GF-D8 (cell line): Measurements from ENCODE around the gene MLXIP.
"Not testable (repeated sequence)": the region's sequence is repeated elsewhere in the genome, so short reads cannot be mapped to it uniquely, and the experiment has no call there.

ENCODE experiments used
- DNase-seq: peaks from one replicate; lab custom pipeline; 2025; lab: John Stamatoyannopoulos, UW

MLXIP gene, protein sequence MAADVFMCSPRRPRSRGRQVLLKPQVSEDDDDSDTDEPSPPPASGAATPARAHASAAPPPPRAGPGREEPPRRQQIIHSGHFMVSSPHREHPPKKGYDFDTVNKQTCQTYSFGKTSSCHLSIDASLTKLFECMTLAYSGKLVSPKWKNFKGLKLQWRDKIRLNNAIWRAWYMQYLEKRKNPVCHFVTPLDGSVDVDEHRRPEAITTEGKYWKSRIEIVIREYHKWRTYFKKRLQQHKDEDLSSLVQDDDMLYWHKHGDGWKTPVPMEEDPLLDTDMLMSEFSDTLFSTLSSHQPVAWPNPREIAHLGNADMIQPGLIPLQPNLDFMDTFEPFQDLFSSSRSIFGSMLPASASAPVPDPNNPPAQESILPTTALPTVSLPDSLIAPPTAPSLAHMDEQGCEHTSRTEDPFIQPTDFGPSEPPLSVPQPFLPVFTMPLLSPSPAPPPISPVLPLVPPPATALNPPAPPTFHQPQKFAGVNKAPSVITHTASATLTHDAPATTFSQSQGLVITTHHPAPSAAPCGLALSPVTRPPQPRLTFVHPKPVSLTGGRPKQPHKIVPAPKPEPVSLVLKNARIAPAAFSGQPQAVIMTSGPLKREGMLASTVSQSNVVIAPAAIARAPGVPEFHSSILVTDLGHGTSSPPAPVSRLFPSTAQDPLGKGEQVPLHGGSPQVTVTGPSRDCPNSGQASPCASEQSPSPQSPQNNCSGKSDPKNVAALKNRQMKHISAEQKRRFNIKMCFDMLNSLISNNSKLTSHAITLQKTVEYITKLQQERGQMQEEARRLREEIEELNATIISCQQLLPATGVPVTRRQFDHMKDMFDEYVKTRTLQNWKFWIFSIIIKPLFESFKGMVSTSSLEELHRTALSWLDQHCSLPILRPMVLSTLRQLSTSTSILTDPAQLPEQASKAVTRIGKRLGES

DNA sequence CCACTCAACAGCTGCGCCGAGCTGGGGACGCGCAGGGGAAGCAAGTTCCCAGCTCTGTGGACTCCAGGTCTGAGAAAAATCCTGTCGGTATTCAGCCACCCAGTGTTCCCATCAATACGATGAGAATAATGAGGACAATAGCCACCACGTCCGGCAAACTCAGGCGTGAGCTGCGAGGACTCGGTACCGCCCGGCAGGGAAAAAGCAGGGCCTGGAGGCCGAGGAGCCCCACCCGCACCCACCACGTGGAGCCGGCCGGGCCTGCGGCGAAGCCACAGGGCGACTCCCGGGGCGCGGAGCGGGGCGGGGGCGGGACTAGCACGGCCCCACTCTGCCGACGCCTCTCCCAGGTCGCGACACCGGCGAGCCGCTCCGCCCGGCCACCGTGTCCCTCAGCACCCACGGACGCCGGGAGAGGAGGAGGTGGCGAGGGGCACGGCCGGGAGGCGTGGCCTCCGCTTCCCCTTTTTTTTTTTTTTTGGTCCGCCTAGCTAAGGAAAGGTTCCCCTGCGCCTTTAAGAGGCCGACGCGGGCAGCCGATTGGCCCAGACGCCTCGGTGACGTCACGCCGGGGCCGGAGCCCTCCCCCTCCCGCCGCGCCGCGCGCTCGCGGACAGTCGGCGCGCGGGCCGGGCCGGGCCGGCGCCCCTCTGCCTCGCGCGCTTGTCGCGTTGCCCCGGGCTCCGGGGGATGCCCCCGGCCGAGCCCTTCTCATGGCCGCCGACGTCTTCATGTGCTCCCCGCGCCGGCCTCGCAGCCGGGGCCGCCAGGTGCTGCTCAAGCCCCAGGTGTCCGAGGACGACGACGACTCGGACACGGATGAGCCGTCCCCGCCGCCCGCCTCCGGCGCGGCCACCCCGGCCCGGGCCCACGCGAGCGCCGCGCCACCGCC lies at the start of gene MLXIP:
TSS of gene MLXIP (plus strand) at position 616 of the 892 bp plus-strand sequence. CDS start at position 714, 98 bp downstream.
- peak; percentile 85 for DNase-seq

DNA sequence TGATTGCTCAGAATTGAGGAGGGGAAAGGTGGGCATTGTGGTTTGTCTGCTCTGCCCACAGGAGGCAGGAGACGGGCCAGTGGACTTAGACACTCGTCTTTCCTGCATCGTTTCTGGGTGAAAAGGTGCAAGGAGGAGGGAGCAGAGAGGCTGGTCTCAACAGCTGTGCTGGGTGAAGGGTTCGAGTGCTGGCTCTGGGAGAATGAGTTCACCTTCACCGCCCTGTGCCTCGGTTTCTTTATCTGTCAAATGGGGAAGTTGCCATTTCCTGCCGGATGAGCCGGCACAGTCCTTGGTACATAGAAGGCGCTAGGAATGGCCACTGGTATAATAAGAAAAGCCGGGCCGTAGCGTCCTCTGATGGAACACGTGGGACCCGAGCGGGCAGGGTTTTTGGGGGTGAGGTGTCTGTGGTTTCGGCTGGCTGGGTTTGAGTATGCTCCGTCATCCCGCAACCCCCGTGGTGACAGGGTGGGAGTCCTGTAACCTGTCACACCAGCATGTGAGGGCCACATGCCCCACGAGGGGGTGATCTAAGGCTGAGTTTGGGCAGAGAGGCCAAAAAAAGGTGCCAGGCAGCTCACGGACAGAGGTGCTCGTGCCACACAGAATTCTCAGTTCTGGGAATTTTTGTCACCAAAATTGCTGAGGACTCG lies 49.5 kb upstream of the MLXIP start:
- no peak for DNase-seq

DNA sequence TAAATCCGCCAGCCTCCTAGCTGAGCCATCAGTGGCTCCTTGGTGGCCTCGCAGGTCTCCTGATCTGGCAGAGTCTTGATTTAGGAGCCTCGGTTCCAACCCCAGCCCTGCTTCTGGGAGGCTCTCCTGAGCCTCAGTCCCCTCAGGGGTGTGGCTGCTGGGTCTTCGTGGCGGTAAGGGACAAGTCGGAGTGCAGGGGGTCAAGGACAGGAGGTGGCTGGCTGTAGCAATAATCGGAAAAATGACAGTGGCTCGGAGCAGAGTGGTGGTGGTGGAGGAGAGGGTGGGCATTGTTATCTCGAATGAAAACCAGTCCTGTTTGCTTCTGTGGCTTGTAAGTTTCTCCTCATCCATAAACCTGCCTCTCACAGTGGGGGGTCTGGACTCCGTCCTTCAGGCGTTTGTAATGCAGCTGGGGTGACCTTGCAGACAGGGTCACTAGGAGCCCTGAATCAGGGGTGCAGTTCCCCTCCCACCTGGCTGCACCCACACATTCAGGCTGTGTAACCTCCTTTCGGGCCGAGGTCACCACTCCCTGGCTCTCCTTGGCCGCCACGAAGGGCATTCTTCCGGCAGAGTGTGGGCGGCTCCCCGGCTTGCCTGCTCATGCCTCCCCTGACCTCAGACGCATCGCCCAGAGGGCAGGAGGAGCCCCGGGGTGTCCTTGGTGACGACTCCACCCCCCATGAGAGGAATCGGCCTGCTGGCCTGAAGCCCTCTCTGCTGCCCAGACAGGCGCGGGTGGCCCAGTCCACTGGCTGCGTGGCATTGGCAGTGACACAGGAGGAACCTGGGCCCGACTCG lies 48.7 kb upstream of the MLXIP start:
- DNase-seq: no peak

DNA sequence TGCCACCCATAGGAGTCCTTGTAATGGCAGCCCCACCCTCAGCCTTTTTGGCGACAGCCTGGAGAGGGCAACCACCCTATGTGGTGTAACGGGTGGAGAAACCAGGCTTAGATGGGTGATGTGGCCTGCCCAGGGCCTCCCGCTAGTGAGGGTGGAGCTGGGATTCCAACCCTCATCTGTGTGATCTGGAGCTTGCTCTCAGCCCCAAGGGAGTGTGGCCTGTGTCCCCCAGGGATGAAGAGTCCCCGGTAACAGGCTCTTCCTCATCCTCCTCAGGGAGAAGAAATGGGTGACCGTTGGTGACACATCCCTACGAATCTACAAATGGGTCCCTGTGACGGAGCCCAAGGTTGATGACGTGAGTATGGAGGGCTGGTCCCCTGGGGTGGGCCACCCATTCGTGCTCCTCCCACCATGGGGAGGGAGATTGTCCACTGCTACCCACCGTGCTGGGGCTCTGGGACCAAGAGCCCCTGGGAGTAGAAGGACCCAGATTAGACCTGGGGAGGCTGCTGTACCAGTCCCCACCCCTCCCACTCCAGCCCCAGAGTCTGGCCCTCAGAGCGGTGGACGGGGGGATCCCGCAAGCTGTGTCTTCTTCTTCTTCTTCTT lies 48.0 kb upstream of the MLXIP start:
- DNase-seq: no peak

DNA sequence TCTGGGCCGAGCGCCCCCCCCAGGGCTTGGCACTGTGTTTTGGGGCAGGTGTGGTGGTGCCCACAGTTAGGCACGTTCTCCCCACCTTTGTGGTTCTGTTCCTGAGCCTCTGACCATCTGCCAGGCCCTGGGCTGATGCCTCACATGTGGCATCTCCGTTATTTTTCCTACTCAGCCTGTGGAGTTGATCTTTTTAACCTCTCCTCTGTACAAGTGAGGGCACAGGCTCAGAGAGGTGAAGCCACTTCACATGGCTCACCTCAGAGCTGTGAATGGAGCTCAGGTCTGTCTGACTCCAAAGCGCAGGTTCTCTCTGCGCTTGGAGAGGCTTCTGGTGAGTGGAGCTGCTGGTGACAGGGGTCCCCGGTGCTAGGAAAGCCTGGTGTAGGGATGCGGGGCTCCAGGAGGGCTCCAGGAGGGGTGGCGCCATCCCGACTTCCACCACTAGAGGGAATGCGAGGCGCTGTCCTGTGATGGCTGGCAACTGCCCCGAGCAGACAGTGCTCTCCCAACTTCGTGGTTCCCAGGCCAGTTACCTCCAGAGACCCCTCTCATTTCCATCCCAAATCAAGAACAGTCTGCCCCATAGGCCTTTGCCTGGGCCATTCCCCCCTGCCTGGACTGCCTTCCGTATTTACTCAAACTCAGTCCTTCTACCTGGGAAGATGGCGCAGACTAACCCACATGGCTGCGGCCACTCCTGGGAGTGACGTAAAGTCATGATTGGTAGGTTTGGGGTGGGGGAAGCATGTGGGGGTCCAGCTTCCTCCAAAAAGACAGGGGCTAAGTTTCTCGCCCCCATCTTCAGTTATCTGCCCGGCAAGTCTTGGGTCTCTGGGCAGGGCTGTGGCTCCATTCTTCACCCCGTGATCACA lies 47.0 kb upstream of the MLXIP start:
- no peak for DNase-seq

DNA sequence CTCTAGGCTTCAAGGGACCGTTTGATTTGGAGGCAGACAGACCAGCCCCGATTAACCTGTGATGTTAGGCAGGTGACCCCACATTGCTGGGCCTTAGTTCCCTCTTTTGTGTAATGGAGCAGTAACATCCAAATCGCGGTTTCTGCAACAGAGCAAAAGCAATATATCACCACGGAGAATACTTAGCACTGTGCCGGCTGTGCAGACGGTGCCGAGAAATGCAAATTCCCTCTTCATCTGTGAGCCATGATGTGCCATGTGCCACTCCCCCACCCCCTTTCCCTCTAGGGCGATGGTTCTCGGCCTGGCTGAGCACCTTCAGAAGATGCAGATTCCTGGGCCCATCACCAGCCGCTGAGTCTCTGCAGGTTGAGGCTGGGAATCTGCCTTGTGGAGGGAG lies 46.0 kb upstream of the MLXIP start:
- DNase-seq: no peak

DNA sequence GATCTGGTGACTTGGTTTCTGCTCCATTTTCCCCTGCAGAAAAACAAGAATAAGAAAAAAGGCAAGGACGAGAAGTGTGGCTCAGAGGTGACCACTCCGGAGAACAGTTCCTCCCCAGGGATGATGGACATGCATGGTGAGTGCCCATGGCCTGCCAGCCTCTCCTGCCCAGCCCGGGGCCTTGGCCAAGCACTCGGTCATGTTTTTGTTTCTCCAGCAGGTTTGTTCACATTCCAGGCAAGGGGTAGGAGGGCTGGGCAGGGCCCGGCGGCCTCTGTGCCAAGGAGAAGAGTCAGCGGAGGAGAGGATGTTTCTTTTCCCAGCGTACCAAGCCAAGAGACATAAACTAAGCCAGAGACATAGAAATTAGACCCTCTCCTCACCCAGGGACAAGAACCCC lies 43.3 kb upstream of the MLXIP start:
- DNase-seq: no peak

DNA sequence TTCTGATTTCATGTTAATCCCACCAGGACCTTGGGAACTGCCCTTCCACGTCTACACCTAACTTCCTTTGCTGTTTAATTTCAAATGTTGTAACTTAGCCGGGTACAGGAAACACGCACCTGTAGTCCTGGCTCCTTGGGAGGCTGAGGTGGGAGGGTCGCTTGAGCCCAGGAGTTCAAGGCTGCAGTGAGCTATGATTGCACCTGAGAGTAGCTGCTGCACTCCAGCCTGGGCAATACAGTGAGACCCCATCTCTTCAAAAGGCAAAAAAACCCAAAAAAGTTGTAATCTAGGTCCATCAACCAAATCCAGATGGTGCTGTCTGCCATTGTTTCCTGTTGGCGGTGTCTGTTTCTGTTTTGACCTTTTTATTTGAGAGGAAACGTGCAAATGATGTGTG lies 42.4 kb upstream of the MLXIP start:
- no peak for DNase-seq

DNA sequence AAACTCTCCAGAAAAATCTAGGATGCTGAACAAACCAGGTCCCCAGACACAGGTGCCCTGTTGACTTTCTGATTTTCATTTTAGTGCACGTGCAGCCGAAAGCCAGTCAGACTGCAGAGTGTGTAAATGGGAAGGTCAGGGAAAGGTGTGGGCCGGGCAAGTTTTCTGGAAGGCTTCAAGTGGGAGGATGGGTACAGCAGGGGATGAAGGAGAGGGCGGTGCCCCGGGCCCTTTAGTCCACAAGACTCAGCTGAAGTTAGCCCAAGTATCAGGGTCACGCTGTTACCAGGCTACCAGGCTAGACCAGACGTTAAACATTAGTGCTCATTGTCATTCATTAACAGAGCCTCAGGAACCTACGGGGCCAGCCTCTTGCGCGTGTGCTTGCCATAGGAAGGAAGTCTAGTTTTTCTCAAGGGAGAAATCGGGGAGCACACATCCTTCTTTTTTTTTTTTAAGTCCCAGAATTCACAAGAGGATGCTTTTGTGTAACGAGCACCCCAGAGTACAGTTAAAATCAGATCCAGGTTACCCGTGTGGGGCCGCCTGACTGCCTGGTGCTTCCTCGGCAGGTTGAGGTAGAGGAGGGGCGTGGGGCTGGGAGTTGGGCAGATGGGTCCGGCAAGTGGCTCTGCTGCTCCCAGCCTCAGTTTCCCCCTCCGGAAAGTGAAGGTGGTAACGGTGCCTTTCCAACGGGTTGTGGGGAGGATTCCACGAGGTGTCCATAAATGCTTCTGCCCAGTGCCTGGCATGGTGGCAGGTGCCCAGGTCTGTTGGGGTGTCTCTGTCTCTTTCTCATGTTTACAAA lies 37.8 kb upstream of the MLXIP start:
- DNase-seq: no peak

DNA sequence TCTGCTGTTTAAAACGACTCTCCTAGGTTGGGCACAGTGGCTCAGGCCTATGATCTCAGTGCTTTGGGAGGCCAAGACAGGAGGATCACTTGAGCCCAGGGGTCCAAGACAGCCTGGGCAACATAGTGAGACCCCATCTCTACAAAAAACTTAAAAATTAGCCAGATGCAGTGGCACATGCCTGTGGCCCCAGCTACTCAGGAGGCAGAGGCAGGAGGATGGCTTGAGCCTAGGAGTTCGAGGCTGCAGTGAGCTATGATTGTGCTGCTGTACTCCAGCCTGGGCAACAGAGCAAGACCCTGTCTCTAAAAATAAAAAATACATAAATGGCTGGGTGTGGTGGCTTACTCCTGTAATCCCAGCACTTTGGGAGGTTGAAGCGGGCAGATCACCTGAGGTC lies 37.1 kb upstream of the MLXIP start:
- DNase-seq: not testable (repeated sequence)

DNA sequence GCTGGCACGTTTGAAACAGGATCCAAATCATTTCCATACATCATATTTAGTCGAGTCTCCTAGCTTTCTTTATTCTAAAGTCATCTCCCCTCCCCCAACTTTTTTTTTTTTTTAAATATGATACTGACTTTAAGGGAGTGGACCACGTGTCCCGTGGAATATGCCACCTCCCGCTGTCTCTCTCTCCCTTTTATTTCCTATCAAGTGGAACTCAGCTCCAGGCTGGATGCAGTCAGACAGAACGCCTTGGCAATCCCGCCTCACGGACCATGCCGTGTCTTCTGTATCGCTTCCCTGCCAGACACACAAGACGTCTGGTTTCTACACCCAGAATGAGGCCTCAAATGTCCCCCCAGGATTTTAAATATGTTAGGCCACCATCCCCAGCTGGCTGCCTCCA lies 35.6 kb upstream of the MLXIP start:
- no peak for DNase-seq

DNA sequence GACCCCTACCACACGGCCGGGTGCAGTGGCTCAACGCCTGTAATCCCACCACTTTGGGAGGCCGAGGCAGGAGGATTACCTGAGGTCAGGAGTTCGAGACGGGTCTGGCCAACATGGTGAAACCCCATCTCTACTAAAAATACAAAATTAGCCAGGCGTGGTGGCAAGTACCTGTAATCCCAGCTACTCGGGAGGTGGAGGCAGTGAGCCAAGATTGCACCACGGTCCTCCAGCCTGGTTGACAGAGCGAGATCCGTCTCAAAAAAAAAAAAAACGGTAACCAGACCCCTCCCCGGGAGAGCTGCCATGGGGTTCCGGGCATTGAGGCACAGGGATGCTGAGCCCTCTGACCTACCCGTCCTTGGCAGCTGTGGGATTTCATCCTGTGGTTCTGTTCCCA lies 35.1 kb upstream of the MLXIP start:
- no peak for DNase-seq

DNA sequence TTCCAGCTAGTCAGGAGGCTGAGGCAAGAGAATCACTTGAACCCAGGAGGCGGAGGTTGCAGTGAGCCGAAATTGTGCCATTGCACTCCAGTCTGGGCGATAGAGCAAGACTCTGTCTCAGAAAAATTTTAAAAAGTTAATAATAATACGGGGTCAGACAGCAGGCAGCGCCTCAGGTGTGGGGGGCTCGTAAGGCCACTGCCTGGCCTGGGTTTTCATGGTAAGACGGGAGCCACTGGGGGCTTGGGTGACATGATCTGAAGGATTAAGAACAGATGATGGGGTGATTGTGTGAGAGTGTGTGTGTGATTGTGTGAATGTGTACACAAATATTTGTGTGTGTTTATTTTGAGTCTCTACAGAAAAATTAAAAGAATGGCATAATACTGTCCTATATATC lies 33.3 kb upstream of the MLXIP start:
- DNase-seq: no peak

DNA sequence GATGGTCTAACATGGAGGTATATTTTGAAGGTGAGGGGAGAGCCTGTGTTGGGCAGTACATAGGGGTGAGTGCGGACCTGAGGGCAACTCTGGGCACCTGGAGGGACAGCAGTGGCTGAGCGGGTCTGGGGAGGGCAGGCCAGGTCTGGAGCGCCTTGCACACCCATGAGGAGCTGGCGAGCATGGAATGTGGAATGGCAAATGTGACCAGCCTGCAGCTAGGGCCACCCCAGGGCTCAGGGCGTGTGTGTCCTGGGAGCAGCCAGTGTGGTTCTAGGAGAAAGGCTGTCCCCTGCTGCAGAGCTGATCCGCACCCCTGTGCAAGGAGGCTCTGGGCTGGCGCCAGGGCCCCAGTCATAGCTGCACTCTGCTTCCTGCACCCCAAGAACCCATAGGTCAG lies 32.4 kb upstream of the MLXIP start:
- no peak for DNase-seq

DNA sequence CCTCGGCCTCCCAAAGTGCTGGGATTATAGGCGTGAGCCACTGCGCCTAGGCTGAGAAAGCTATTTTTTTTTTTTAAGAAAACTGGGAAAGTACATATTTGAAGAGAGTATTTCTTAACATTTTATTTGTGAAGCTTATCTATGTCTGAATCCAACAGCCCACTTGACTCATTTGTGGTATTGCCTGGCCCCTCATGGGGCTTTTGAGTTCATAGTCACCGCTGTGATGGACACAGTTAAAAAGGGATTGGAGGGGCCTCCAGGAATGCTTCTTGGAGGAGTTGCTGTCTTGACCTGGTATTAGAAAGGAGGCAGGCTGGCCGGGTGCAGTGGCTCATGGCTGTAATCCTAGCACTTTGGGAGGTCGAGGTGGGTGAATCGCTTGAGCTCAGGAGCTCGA lies 30.4 kb upstream of the MLXIP start:
- no peak for DNase-seq

DNA sequence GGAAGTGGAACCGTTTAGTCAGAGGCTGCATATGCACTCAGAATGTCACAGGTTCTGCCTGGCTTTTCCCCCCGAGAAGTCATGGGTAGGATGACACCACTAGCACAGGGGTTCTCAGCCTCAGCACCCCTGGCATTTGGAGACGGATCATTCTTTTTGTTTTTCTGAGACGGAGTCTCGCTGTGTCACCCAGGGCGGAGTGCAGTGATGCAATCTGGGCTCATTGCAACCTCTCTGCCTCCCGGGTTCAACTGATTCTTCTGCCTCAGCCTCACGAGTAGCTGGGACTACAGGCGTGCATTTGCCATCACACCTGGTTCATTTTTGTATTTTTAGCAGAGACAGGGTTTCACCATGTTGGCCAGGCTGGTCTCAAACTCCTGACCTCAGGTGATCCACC lies 28.7 kb upstream of the MLXIP start:
- DNase-seq: no peak

DNA sequence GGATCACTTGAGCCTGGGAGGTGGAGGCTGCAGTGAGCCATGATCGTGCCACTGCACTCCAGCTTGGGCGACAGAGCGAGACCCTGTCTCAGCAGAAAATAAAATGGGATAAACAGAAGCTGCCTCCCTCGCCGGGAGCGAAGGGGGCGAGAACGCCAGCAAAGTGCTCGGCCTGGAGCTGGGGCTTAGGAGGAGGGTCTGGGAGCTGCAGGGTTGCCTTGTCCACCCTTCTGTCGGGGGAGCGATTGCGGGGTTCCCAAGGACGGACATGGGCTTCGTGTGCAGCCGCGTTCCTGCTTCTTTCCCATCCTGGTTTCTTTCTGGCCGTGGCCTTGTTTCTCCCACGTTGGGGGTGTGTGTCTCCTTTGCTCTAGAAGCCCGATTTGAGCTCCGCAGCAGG lies 27.9 kb upstream of the MLXIP start:
- no peak for DNase-seq

DNA sequence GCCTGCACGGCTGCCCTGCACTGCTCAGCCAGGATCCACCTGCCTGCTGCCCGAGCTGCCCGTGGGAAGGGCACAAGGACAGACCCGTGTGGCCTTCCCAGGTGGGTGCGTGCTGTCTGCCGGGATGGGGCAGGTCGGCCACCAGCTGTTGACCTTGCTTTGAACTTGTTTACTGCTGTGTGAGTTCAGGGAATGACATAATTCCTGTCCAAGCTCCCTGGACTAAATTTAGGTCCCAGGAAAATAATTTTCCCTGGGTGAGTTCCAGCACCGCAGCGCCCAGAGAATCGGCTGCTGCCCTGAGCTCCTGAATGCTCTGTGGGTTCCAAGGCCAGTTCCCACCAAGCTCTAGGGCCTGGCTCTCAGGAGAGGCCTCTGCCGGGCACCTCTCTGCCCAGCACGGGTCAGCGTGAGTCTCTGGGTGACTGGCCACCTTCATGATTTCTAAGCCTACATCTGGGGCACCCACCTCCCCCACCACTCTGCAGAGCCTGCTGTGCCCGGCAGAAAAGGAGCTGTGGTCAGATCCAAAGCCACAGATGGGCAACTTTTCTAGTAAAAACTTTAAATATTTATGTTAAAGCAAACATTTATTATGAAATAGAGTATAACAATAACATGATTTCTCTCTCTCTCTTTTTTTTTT lies 27.2 kb upstream of the MLXIP start:
- no peak for DNase-seq
